OCI-LY3 (cell line): ENCODE data around the gene ACOT6.

ENCODE experiments used
- CTCF ChIP-seq: fragments of 200-600, 300-600 bp; sonication (generic); IDR thresholded peaks from 2 replicates; pipeline ENCODE4 v1.5.1; 2014; ENCODE audit warnings: antibody characterized with exemption, low read length, low read depth
- EZH2phosphoT487 ChIP-seq: fragments of 200-600 bp; shearing (Covaris generic); IDR thresholded peaks from 2 replicates; pipeline ENCODE4 v1.6.1; 2018; ENCODE audit warnings: antibody characterized with exemption, mixed run types, low read depth

- no peak for TF ChIP-seq CTCF
- TF ChIP-seq EZH2phosphoT487, result no peak
These were observed at the start of gene ACOT6 for GRCh38 chr14:73612339-73613045.
